SK-N-SH treated with all-trans-retinoic acid at 6 μM for 48 hours (cell line): Measurements from ENCODE around the gene SFXN2.

Source experiments
- ARNTL ChIP-seq: fragments of 450-650 bp; formaldehyde crosslinking; IDR thresholded peaks from 2 replicates; pipeline ENCODE4 v1.5.0; 2020; ENCODE audit warnings: low read depth, mild to moderate bottlenecking, moderate library complexity, borderline replicate concordance
- BACH2 ChIP-seq: fragments of 250-450 bp; sonication (Bioruptor Pico); IDR thresholded peaks from 2 replicates; pipeline ENCODE4 v1.9.0; 2021; ENCODE audit warnings: mild to moderate bottlenecking, borderline replicate concordance
- GLIS3 ChIP-seq: fragments of 250-450 bp; sonication (Bioruptor Pico); IDR thresholded peaks from 2 replicates; pipeline ENCODE4 v1.5.0; 2020; ENCODE audit warnings: mild to moderate bottlenecking, moderate library complexity
- PATZ1 ChIP-seq: fragments of 250-450 bp; sonication (Bioruptor Pico); IDR thresholded peaks from 2 replicates; pipeline ENCODE4 v1.8.0; 2020; ENCODE audit warnings: mild to moderate bottlenecking, moderate library complexity, borderline replicate concordance
- RARB ChIP-seq: fragments of 250-450 bp; sonication (Bioruptor Pico); IDR thresholded peaks from 2 replicates; pipeline ENCODE4 v1.8.0; 2021; ENCODE audit warnings: mild to moderate bottlenecking, moderate library complexity
- SNAI2 ChIP-seq: fragments of 250-450 bp; sonication (Bioruptor Pico); IDR thresholded peaks from 2 replicates; pipeline ENCODE4 v1.5.0; 2020; ENCODE audit warnings: mild to moderate bottlenecking, moderate library complexity
- TOX ChIP-seq: fragments of 250-450 bp; sonication (Bioruptor Pico); IDR thresholded peaks from 2 replicates; pipeline ENCODE4 v1.8.0; 2021; ENCODE audit warnings: mild to moderate bottlenecking, moderate library complexity, borderline replicate concordance
- TSHZ2 ChIP-seq: fragments of 250-450 bp; sonication (Bioruptor Pico); IDR thresholded peaks from 2 replicates; pipeline ENCODE4 v1.5.0; 2020; ENCODE audit warnings: mild to moderate bottlenecking, moderate library complexity
- ZFP3 ChIP-seq: fragments of 250-450 bp; sonication (Bioruptor Pico); IDR thresholded peaks from 2 replicates; pipeline ENCODE4 v1.5.0; 2020; ENCODE audit warnings: mild to moderate bottlenecking, moderate library complexity
- ZFP30 ChIP-seq: fragments of 450-650 bp; formaldehyde crosslinking; IDR thresholded peaks from 2 replicates; pipeline ENCODE4 v1.5.0; 2022; ENCODE audit warnings: mild to moderate bottlenecking, moderate library complexity
- ZNF70 ChIP-seq: fragments of 450-650 bp; formaldehyde crosslinking; IDR thresholded peaks from 2 replicates; pipeline ENCODE4 v1.5.0; 2020; ENCODE audit warnings: mild to moderate bottlenecking, moderate library complexity
- TF ChIP-seq, protein P1 (sequence below): fragments of 250-450 bp; sonication (Bioruptor Pico); IDR thresholded peaks from 2 replicates; pipeline ENCODE4 v1.8.0; 2021; ENCODE audit warnings: low read depth, mild to moderate bottlenecking, moderate library complexity, borderline replicate concordance

DNA sequence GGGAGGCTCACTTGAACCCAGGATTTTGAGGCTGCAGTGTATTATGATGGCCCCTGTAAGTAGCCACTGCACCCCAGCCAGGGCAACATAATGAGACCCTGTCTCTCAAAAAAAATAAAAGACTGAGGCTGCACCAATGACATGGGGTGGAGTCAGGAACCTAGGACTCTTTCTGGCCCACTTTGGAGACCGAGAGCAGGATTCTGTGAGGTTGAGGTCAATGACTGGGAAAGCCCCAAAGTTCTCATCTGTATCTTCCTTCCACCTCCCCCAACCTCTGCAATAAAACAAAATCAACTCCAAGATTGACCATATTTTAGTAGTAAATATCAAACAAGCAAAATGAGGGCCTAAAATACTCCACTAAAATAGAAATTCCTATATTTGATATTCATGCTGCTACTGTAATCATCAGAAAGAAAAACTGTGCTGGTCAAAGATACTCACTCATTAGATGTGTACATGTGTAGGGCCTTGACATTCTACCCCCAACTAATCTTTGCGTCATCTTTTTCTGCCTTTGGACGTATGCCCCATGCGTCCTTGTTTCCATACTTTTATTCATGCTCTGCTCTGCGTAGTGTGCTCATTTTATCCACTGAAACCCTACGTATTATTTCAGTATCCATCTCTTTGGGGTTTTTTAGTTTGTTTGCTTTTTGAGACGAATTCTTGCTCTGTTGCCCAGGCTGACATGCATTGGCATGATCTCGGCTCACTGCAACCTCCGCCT is 53.2 kb downstream of the SFXN2 start:
- no peak for TF ChIP-seq ZNF70 (CRISPR knock-in tag)
- TF ChIP-seq GLIS3 (CRISPR knock-in tag) = no peak
- no peak for TF ChIP-seq BACH2 (CRISPR knock-in tag)
- no peak for TF ChIP-seq TSHZ2 (CRISPR knock-in tag)
- no peak for TF ChIP-seq TOX (CRISPR knock-in tag)
- TF ChIP-seq PATZ1 (CRISPR knock-in tag) = no peak
- TF ChIP-seq ARNTL (CRISPR knock-in tag) = no peak
- TF ChIP-seq, protein P1, sequence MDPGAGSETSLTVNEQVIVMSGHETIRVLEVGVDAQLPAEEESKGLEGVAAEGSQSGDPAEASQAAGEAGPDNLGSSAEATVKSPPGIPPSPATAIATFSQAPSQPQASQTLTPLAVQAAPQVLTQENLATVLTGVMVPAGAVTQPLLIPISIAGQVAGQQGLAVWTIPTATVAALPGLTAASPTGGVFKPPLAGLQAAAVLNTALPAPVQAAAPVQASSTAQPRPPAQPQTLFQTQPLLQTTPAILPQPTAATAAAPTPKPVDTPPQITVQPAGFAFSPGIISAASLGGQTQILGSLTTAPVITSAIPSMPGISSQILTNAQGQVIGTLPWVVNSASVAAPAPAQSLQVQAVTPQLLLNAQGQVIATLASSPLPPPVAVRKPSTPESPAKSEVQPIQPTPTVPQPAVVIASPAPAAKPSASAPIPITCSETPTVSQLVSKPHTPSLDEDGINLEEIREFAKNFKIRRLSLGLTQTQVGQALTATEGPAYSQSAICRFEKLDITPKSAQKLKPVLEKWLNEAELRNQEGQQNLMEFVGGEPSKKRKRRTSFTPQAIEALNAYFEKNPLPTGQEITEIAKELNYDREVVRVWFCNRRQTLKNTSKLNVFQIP (CRISPR knock-in tag) = no peak
- TF ChIP-seq ZFP3 (CRISPR knock-in tag) = no peak
- TF ChIP-seq RARB (CRISPR knock-in tag) = no peak
- no peak for TF ChIP-seq ZFP30 (CRISPR knock-in tag)
- no peak for TF ChIP-seq SNAI2 (CRISPR knock-in tag)
